ENCODE data around the gene RGS3.

Gene RGS3

DNA sequence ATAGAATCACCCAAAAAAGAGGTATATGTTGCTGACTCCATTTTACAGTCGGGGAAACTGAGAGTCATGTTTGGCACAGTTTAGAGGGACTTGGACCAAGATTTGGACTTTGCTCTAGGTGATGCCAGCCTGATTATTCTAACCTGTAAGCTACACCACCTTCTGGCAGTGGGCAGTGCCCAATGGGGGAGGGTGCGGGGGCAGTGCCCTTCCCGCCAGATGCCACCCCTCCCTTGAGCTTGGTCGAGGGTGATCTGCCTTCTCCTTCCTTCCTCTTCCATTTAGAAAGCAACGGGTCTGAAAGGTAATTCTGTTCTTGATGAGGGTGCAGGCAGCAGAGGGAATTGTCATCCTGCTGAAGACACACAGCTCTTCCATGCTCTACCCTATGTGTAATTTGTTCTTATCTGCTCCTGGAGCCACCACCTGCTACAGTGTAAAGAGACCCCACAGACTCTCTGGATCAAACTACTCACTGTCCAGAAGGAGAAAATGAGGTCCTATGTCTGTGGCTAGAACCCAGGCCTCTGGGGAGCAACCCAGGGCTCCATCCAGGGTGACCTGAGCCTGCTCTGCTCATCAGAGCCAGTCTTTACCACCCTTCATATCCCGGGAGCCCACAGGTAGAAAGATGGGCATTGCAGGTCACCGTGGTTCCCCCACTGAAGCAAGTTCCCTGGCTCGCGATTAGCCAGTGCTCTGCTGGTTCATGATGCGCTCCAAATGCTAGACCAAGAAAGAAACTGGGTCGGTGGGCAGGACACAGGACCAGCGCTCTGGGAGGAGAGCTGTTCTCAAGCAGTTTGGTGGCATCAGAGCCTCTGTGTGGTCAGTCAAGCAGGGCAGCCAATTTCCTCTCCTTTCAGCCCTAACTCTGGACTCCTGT is 156.2 kb downstream of the RGS3 start:
- Histone ChIP-seq H4K8ac (ENCODE audit: low read length) (peak overlapping the region; percentile 98), H3K18ac (ENCODE audit: low read depth in 1 of 2, low read length in 2 of 2) (peak overlapping the region; percentile 81 to 97), H2BK15ac (ENCODE audit: low read depth, poor library complexity, severe bottlenecking) (peak overlapping the region; percentile 82), H3K9me3 (ENCODE audit: control insufficient read depth, low read length) (no peaks in the 10 kb centered on the region), H3K4me2 (ENCODE audit: low read length, poor library complexity, severe bottlenecking) (peak overlapping the region; percentile 59), H3K14ac (ENCODE audit: low read length in 2 of 2) (peak overlapping the region in 1 of 2 experiments; percentile 53), H2BK120ac (ENCODE audit: low read depth, low read length) (peak overlapping the region; percentile 91), H3K79me1 (replicated peaks; ENCODE audit: low read length, poor library complexity, severe bottlenecking) (peaks cover 7% of the 10 kb centered on the region), H4K91ac (ENCODE audit: low read length) (peak overlapping the region; percentile 89), H3K23ac (ENCODE audit: low read length in 2 of 2) (peak overlapping the region in 1 of 2 experiments; percentile 18), H2BK5ac (ENCODE audit: low read depth, low read length, poor library complexity, severe bottlenecking) (peak overlapping the region; percentile 100), H2BK12ac (ENCODE audit: low read length in 2 of 2) (peak overlapping the region; percentile 91 to 98), H3K4ac (ENCODE audit: low read depth in 1 of 2, low read length in 2 of 2) (peak overlapping the region; percentile 36 to 87), H3K36me3 (ENCODE audit: control insufficient read depth in 1 of 2, insufficient read depth in 2 of 2, low read depth in 1 of 2, low read length in 2 of 2) (no peaks in the 10 kb centered on the region), H2AFZ (ENCODE audit: low read depth, low read length) (peak overlapping the region; percentile 10), H3K27ac (ENCODE audit: low read length, poor library complexity, severe bottlenecking) (peak overlapping the region; percentile 99), H3K4me1 (ENCODE audit: control insufficient read depth, insufficient read depth, low read depth, low read length) (peaks cover 42% of the 10 kb centered on the region), H2AK5ac (ENCODE audit: low read length, severe bottlenecking) (peak overlapping the region; percentile 89), H3K9ac (ENCODE audit: low read length) (peak overlapping the region; percentile 93), H3K27me3 (ENCODE audit: control insufficient read depth in 1 of 2, insufficient read depth in 1 of 2, low read length in 2 of 2) (no peaks in the 10 kb centered on the region), H3K4me3 (ENCODE audit: insufficient read depth in 1 of 2, low read depth in 1 of 2, low read length in 2 of 2) (peak overlapping the region in 1 of 2 experiments; percentile 70)
- WGBS: 79% methylated on average over 9 of the region's 12 CpGs
- DNase-seq: no peak

DNA sequence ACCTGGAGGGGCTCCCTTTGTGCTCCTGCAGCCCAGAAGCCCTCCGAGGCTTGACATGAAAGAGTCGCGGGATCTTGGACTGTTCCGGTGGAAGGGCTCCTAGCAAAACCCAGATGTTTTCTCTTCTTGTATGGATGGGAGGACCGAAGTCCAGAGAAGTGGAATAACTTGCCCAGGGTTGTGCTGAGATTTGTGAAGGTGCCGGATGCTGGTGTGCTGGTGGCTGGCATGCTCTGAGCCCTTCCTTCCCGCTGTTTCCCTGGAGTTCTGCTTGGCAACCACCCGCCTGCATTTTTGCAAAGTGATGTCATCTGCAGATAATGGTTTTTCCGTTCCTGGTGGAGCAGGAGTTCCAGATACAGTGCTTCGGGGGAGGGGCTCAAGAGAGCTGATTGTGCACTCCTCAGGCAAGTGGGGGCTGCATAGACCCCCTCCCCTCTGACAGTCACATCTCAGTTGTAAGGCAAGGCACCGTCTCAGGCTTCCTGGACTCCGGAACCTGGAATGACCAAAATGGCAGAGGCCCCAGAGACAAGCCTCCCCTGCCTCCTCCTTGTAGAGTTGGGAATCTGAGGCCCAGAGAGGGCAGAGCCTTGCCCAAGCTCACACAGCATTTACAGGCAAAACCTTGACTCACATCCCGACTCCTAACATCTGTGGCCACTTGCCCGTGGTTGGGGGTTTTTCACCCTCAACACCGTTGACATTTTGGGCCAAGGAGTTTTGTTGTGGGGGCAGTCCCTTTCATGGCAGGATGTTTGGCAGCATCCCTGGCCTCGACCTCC is 157.0 kb downstream of the RGS3 start:
- peak overlapping the region; percentile 88 to 97 for H3K18ac ChIP-seq (ENCODE audit: low read depth in 1 of 2, low read length in 2 of 2)
- H3K9ac ChIP-seq (ENCODE audit: low read length): peak overlapping the region; percentile 93
- H4K8ac ChIP-seq (ENCODE audit: low read length): peak overlapping the region; percentile 98
- H3K27me3 ChIP-seq (ENCODE audit: control insufficient read depth in 1 of 2, insufficient read depth in 1 of 2, low read length in 2 of 2): no peaks in the 10 kb centered on the region
- peak overlapping the region; percentile 92 for H2BK15ac ChIP-seq (ENCODE audit: low read depth, poor library complexity, severe bottlenecking)
- H2BK5ac ChIP-seq (ENCODE audit: low read depth, low read length, poor library complexity, severe bottlenecking): peak overlapping the region; percentile 100
- peak overlapping the region; percentile 54 for H2AFZ ChIP-seq (ENCODE audit: low read depth, low read length)
- H3K27ac ChIP-seq (ENCODE audit: low read length, poor library complexity, severe bottlenecking): peak overlapping the region; percentile 99
- peak overlapping the region; percentile 91 to 99 for H2BK12ac ChIP-seq (ENCODE audit: low read length in 2 of 2)
- peak overlapping the region in 1 of 2 experiments; percentile 70 for H3K4me3 ChIP-seq (ENCODE audit: insufficient read depth in 1 of 2, low read depth in 1 of 2, low read length in 2 of 2)
- peak overlapping the region; percentile 95 to 99 for H3K4ac ChIP-seq (ENCODE audit: low read depth in 1 of 2, low read length in 2 of 2)
- no peak overlapping the region for H3K23ac ChIP-seq (ENCODE audit: low read length in 2 of 2)
- peak overlapping the region; percentile 99 for H4K91ac ChIP-seq (ENCODE audit: low read length)
- H3K9me3 ChIP-seq (ENCODE audit: control insufficient read depth, low read length): no peaks in the 10 kb centered on the region
- no peaks in the 10 kb centered on the region for H3K36me3 ChIP-seq (ENCODE audit: control insufficient read depth in 1 of 2, insufficient read depth in 2 of 2, low read depth in 1 of 2, low read length in 2 of 2)
- peaks cover 7% of the 10 kb centered on the region for H3K79me1 ChIP-seq (replicated peaks; ENCODE audit: low read length, poor library complexity, severe bottlenecking)
- 16% methylated on average over 16 of the region's 16 CpGs for WGBS
- peaks cover 44% of the 10 kb centered on the region for H3K4me1 ChIP-seq (ENCODE audit: control insufficient read depth, insufficient read depth, low read depth, low read length)
- H3K14ac ChIP-seq (ENCODE audit: low read length in 2 of 2): peak overlapping the region in 1 of 2 experiments; percentile 90
- peak; percentile 94 for DNase-seq
- H2BK120ac ChIP-seq (ENCODE audit: low read depth, low read length): peak overlapping the region; percentile 99
- peak overlapping the region; percentile 99 for H2AK5ac ChIP-seq (ENCODE audit: low read length, severe bottlenecking)
- H3K4me2 ChIP-seq (ENCODE audit: low read length, poor library complexity, severe bottlenecking): peak overlapping the region; percentile 59

DNA sequence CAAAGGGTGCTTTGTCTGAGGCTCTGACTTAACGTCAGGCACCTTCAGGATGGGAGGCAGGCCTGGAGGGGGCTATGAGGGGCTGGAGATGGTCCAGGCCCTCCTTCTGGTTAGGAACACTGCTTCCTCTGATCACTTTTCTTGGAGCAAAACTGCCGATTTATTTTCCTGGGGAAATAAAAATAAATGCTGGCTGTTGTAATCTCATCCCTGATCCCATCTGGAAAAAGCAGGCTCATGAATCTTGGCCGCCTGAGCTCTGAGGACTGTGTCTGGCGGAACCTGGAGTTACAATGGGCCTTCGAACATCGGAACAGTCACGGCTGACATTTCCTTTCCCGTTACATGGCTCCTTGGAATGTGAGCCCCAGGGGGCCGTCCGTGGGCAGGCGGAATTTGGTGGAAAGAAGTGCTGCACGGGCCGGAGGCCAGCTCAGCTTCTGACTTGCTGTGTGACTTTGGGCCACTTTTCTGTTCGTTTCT is 157.8 kb downstream of the RGS3 start:
- Histone ChIP-seq H3K14ac (ENCODE audit: low read length in 2 of 2) (peak overlapping the region in 1 of 2 experiments; percentile 90), H3K27me3 (ENCODE audit: control insufficient read depth in 1 of 2, insufficient read depth in 1 of 2, low read length in 2 of 2) (no peaks in the 10 kb centered on the region), H4K8ac (ENCODE audit: low read length) (peak overlapping the region; percentile 98), H2AK5ac (ENCODE audit: low read length, severe bottlenecking) (peak overlapping the region; percentile 99), H2BK120ac (ENCODE audit: low read depth, low read length) (peak overlapping the region; percentile 99), H3K23ac (ENCODE audit: low read length in 2 of 2) (peak overlapping the region in 1 of 2 experiments; percentile 54), H3K9me3 (ENCODE audit: control insufficient read depth, low read length) (no peaks in the 10 kb centered on the region), H3K79me1 (replicated peaks; ENCODE audit: low read length, poor library complexity, severe bottlenecking) (peaks cover 7% of the 10 kb centered on the region), H3K36me3 (ENCODE audit: control insufficient read depth in 1 of 2, insufficient read depth in 2 of 2, low read depth in 1 of 2, low read length in 2 of 2) (no peaks in the 10 kb centered on the region), H3K4ac (ENCODE audit: low read depth in 1 of 2, low read length in 2 of 2) (peak overlapping the region; percentile 95 to 99), H2BK12ac (ENCODE audit: low read length in 2 of 2) (peak overlapping the region; percentile 71 to 99), H2BK5ac (ENCODE audit: low read depth, low read length, poor library complexity, severe bottlenecking) (peak overlapping the region; percentile 100), H3K4me3 (ENCODE audit: insufficient read depth in 1 of 2, low read depth in 1 of 2, low read length in 2 of 2) (peak overlapping the region in 1 of 2 experiments; percentile 70), H2BK15ac (ENCODE audit: low read depth, poor library complexity, severe bottlenecking) (no peak overlapping the region), H3K4me2 (ENCODE audit: low read length, poor library complexity, severe bottlenecking) (no peak overlapping the region), H3K18ac (ENCODE audit: low read depth in 1 of 2, low read length in 2 of 2) (peak overlapping the region; percentile 88 to 97), H3K9ac (ENCODE audit: low read length) (peak overlapping the region; percentile 93), H2AFZ (ENCODE audit: low read depth, low read length) (peak overlapping the region; percentile 47), H3K27ac (ENCODE audit: low read length, poor library complexity, severe bottlenecking) (peak overlapping the region; percentile 99), H4K91ac (ENCODE audit: low read length) (peak overlapping the region; percentile 99), H3K4me1 (ENCODE audit: control insufficient read depth, insufficient read depth, low read depth, low read length) (peaks cover 41% of the 10 kb centered on the region)
- 1% methylated on average over 14 of the region's 14 CpGs for WGBS
- DNase-seq: peak; percentile 92

Data from mesenchymal stem cell (in vitro differentiated cells and primary cell).